ENCODE data around the gene PSMD2.
"Not testable (repeated sequence)": the region's sequence is repeated elsewhere in the genome, so short reads cannot be mapped to it uniquely, and the experiment has no call there.

The PSMD2 gene

GRCh38 chr3:184339451-184340135 lies 40.6 kb downstream of the PSMD2 start:
- not testable (repeated sequence) for DNase-seq (ENCODE audit: low read depth)

GRCh38 chr3:184341925-184342324 lies 42.9 kb downstream of the PSMD2 start:
- DNase-seq (ENCODE audit: low read depth) = no peak

GRCh38 chr3:184343200-184343876 lies 44.3 kb downstream of the PSMD2 start:
- no peak for DNase-seq (ENCODE audit: low read depth)

GRCh38 chr3:184344579-184345316 lies 45.7 kb downstream of the PSMD2 start:
- no peak for DNase-seq (ENCODE audit: low read depth)

GRCh38 chr3:184345317-184346144 lies 46.5 kb downstream of the PSMD2 start:
- DNase-seq (ENCODE audit: low read depth) = no peak

- no peak for DNase-seq (ENCODE audit: low read depth)
Measured at GRCh38 chr3:184346480-184347190, 47.6 kb downstream of the PSMD2 start.

- DNase-seq (ENCODE audit: low read depth) = no peak
Measured at GRCh38 chr3:184347321-184348056, 48.4 kb downstream of the PSMD2 start.

- DNase-seq (ENCODE audit: low read depth) = no peak
Measured at GRCh38 chr3:184348057-184348382, 49.0 kb downstream of the PSMD2 start.

- no peak for DNase-seq (ENCODE audit: low read depth)
Measured at GRCh38 chr3:184349563-184350470, 50.8 kb downstream of the PSMD2 start.

- DNase-seq (ENCODE audit: low read depth) = no peak
Measured at GRCh38 chr3:184350618-184351017, 51.6 kb downstream of the PSMD2 start.

GRCh38 chr3:184351511-184352148 lies 52.6 kb downstream of the PSMD2 start:
- DNase-seq (ENCODE audit: low read depth) = no peak

- no peak for DNase-seq (ENCODE audit: low read depth)
Measured at GRCh38 chr3:184352149-184352785, 53.2 kb downstream of the PSMD2 start.

GRCh38 chr3:184352897-184353545 lies 54.0 kb downstream of the PSMD2 start:
- no peak for DNase-seq (ENCODE audit: low read depth)

- DNase-seq (ENCODE audit: low read depth) = no peak
Measured at GRCh38 chr3:184353546-184353941, 54.5 kb downstream of the PSMD2 start.

- DNase-seq (ENCODE audit: low read depth) = peak; percentile 47
Measured at GRCh38 chr3:184354121-184354728, 55.2 kb downstream of the PSMD2 start.

GRCh38 chr3:184354754-184355153 lies 55.7 kb downstream of the PSMD2 start:
- no peak for DNase-seq (ENCODE audit: low read depth)

- DNase-seq (ENCODE audit: low read depth) = no peak
Measured at GRCh38 chr3:184355261-184356040, 56.4 kb downstream of the PSMD2 start.
